H1 (cell line): ENCODE measurements around the gene RHCG.

Experiments
- CHD2 ChIP-seq: IDR thresholded peaks from 2 replicates; pipeline ENCODE4 v1.6.1; 2012; ENCODE audit warnings: low read length, improper control_type of control experiment
- POLR2A ChIP-seq, 2 experiments: IDR thresholded peaks; 1 replicate in 1 of 2; 2 replicates in 1 of 2; pipeline ENCODE4 v1.6.1; 2011; ENCODE audit warnings: low read depth in 2 of 2, low read length in 2 of 2, mild to moderate bottlenecking in 2 of 2; ENCODE audit errors: control extremely low read depth in 1 of 2
- RAD21 ChIP-seq, 2 experiments: IDR thresholded peaks in 1 of 2; conservative IDR thresholded peaks in 1 of 2; 2 replicates each; pipeline ENCODE4 v1.6.1; 2011; ENCODE audit warnings: low read depth in 2 of 2, low read length in 2 of 2, improper control_type of control experiment in 1 of 2, inconsistent platforms in 1 of 2, mild to moderate bottlenecking in 1 of 2, moderate library complexity in 1 of 2
- TF ChIP-seq, protein P1 (sequence below), 3 experiments: IDR thresholded peaks; 1 replicate in 2 of 3; 2 replicates in 1 of 3; pipeline versions ENCODE4 v1.5.1 to v1.6.1; 2011; ENCODE audit warnings: low read length in 3 of 3, mild to moderate bottlenecking in 3 of 3, inconsistent platforms in 2 of 3, low read depth in 1 of 3, moderate library complexity in 1 of 3; ENCODE audit not compliant: insufficient read depth in 1 of 3; ENCODE audit errors: control extremely low read depth in 1 of 3

DNA sequence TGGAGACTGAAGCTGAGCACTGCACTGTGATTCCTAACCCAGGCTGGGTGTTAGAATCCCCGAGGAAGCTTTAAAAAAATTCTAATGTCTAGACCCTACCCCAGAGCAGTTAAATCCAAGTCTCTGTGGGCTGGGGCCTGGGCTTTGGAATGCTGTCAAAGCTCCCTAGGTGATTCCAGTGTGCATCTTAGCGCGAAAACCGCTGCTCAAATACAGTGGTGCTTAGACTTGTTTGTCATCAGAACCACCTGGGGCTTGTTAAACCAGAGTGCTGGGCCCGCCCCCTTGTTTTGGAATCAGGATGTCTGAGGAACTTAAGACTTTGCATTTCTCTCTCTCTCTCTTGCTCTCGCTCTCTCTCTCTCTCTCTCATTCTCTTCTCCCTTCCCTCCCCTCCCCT, 20.7 kb downstream of the RHCG start:
- TF ChIP-seq, protein P1, sequence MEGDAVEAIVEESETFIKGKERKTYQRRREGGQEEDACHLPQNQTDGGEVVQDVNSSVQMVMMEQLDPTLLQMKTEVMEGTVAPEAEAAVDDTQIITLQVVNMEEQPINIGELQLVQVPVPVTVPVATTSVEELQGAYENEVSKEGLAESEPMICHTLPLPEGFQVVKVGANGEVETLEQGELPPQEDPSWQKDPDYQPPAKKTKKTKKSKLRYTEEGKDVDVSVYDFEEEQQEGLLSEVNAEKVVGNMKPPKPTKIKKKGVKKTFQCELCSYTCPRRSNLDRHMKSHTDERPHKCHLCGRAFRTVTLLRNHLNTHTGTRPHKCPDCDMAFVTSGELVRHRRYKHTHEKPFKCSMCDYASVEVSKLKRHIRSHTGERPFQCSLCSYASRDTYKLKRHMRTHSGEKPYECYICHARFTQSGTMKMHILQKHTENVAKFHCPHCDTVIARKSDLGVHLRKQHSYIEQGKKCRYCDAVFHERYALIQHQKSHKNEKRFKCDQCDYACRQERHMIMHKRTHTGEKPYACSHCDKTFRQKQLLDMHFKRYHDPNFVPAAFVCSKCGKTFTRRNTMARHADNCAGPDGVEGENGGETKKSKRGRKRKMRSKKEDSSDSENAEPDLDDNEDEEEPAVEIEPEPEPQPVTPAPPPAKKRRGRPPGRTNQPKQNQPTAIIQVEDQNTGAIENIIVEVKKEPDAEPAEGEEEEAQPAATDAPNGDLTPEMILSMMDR (IDR thresholded peaks at IDR 0.05; ENCODE audit: control extremely low read depth in 1 of 3, insufficient read depth in 1 of 3, low read depth in 1 of 3, low read length in 3 of 3), result no peak
- no peak for TF ChIP-seq POLR2A (IDR thresholded peaks at IDR 0.05; ENCODE audit: control extremely low read depth in 1 of 2, low read depth in 2 of 2, low read length in 2 of 2)
- TF ChIP-seq RAD21 (IDR thresholded peaks at IDR 0.05 in 1 of 2, conservative IDR thresholded peaks at IDR 0.05 in 1 of 2; ENCODE audit: low read depth in 2 of 2, low read length in 2 of 2), result no peak
- no peak for TF ChIP-seq CHD2
